GM23338 (cell line): ENCODE measurements around the gene SRMS. TPM values are rescaled to one million over a fixed set of nuclear protein-coding genes. Genes with fewer than 3 reads are reported as not detected.

ENCODE experiments used
- ATAC-seq: fragments of 200-7000 bp; cut with Tn5 transposase; 3 replicates; pipeline ENCODE4 v1.9.1; 2020
- DNase-seq: peaks from one replicate; pipeline ENCODE4 v3.0.0-alpha.2; 2015; ENCODE audit warnings: low spot score
- H2AFZ ChIP-seq: fragments of 200-600 bp; sonication (generic); 2 replicates; pipeline ENCODE4 v1.8.0; 2016; ENCODE audit warnings: antibody characterized with exemption, mild to moderate bottlenecking, moderate library complexity
- H3F3A ChIP-seq: fragments of 200-600 bp; sonication (generic); replicated peaks from 2 replicates; pipeline ENCODE4 v1.8.0; 2017; ENCODE audit warnings: antibody characterized with exemption, mixed run types, low read depth
- H3K27ac ChIP-seq: fragments of 200-600 bp; sonication (generic); 2 replicates; pipeline ENCODE4 v1.6.1; 2016; ENCODE audit warnings: low read depth
- H3K27me3 ChIP-seq: fragments of 200-600 bp; sonication (generic); 2 replicates; pipeline ENCODE4 v1.8.0; 2016; ENCODE audit warnings: mild to moderate bottlenecking, mixed run types, moderate library complexity; ENCODE audit not compliant: insufficient read depth
- H3K36me3 ChIP-seq: fragments of 200-600 bp; sonication (generic); 2 replicates; pipeline ENCODE4 v1.8.0; 2016; ENCODE audit warnings: mild to moderate bottlenecking; ENCODE audit not compliant: insufficient read depth
- H3K4me1 ChIP-seq: fragments of 200-600 bp; sonication (generic); 2 replicates; pipeline ENCODE4 v1.8.0; 2016; ENCODE audit warnings: mild to moderate bottlenecking, moderate library complexity; ENCODE audit not compliant: insufficient read depth
- H3K4me2 ChIP-seq: fragments of 200-600 bp; sonication (generic); 2 replicates; pipeline ENCODE4 v1.7.1; 2017; ENCODE audit warnings: mixed run types
- H3K4me3 ChIP-seq: fragments of 200-600 bp; sonication (generic); 2 replicates; pipeline ENCODE4 v1.6.1; 2016; ENCODE audit warnings: mixed run types
- H3K79me2 ChIP-seq: fragments of 200-600 bp; sonication (generic); replicated peaks from 2 replicates; pipeline ENCODE4 v1.8.0; 2017; ENCODE audit warnings: mild to moderate bottlenecking; ENCODE audit not compliant: insufficient read depth
- H3K9me2 ChIP-seq: fragments of 200-600 bp; sonication (generic); 2 replicates; pipeline ENCODE4 v1.8.0; 2017; ENCODE audit not compliant: insufficient read depth
- H4K20me1 ChIP-seq: fragments of 200-600 bp; sonication (generic); replicated peaks from 2 replicates; pipeline ENCODE4 v1.8.0; 2017; ENCODE audit warnings: mild to moderate bottlenecking; ENCODE audit not compliant: insufficient read depth
- H3K27ac Mint-ChIP-seq: 2 replicates; pipeline ENCODE4 v1.8.0; 2020; ENCODE audit warnings: inconsistent platforms, mild to moderate bottlenecking, moderate library complexity, mixed read lengths
- H3K27me3 Mint-ChIP-seq: 3 replicates; pipeline ENCODE4 v1.8.0; 2022; ENCODE audit warnings: low read depth, mild to moderate bottlenecking, moderate library complexity, mixed read lengths, inconsistent platforms; ENCODE audit not compliant: insufficient read depth, poor library complexity
- H3K36me3 Mint-ChIP-seq: 3 replicates; pipeline ENCODE4 v1.8.0; 2021; ENCODE audit warnings: low read depth, mild to moderate bottlenecking, inconsistent platforms, moderate library complexity, mixed read lengths
- H3K4me1 Mint-ChIP-seq: 3 replicates; pipeline ENCODE4 v1.8.0; 2020; ENCODE audit warnings: mild to moderate bottlenecking, inconsistent platforms, mixed read lengths
- H3K4me3 Mint-ChIP-seq: 3 replicates; pipeline ENCODE4 v1.8.0; 2021; ENCODE audit warnings: moderate library complexity, mild to moderate bottlenecking, inconsistent platforms, mixed read lengths
- H3K9me3 Mint-ChIP-seq: 3 replicates; pipeline ENCODE4 v1.8.0; 2020; ENCODE audit warnings: moderate library complexity, mild to moderate bottlenecking, inconsistent platforms, mixed read lengths
- CREB1 ChIP-seq: fragments of 250-450 bp; sonication (Bioruptor Pico); IDR thresholded peaks from 2 replicates; pipeline ENCODE4 v1.5.0; 2020; ENCODE audit warnings: low read depth, mild to moderate bottlenecking, moderate library complexity
- JUNB ChIP-seq: IDR thresholded peaks from one replicate; pipeline ENCODE4 v1.6.1; 2016; ENCODE audit warnings: antibody characterized with exemption; ENCODE audit not compliant: unreplicated experiment
- STAT1 ChIP-seq: IDR thresholded peaks from one replicate; pipeline ENCODE4 v1.6.1; 2016; ENCODE audit warnings: antibody characterized with exemption; ENCODE audit not compliant: unreplicated experiment
- ZNF114 ChIP-seq: fragments of 250-450 bp; sonication (Bioruptor Pico); IDR thresholded peaks from 2 replicates; pipeline ENCODE4 v1.5.0; 2020; ENCODE audit warnings: mild to moderate bottlenecking, moderate library complexity
- ZNF331 ChIP-seq: fragments of 250-450 bp; sonication (Bioruptor Pico); IDR thresholded peaks from 2 replicates; pipeline ENCODE4 v1.5.0; 2020; ENCODE audit warnings: low read depth, mild to moderate bottlenecking, moderate library complexity
- polyA plus RNA-seq: library from polyadenylated mRNA; unstranded; fragments of >200 nt; fragmentation: Nextera tagmentation; extraction: Ambion mirVana; gene quantifications from 2 replicates; pipeline ENCODE4 v1.2.1, GENCODE V29; 2016
- total RNA-seq: library from RNA; depleted of rRNA; stranded (reverse); fragments of >200 nt; shearing (Covaris generic); gene quantifications from 2 replicates; pipeline ENCODE4 v1.2.3, GENCODE V29; 2014
- TF ChIP-seq, protein P1 (sequence below), 2 experiments: fragments of 200-600 bp in 1 of 2; sonication (generic) in 1 of 2; conservative IDR thresholded peaks; 2 replicates each; pipeline versions ENCODE4 v1.5.1 to v1.6.1; 2016 to 2017; ENCODE audit warnings: antibody characterized with exemption in 2 of 2, low read depth in 2 of 2, mild to moderate bottlenecking in 2 of 2, moderate library complexity in 1 of 2
- TF ChIP-seq, protein P2 (sequence below): IDR thresholded peaks from one replicate; pipeline ENCODE4 v1.6.1; 2018; ENCODE audit warnings: antibody characterized with exemption; ENCODE audit not compliant: unreplicated experiment
- TF ChIP-seq, protein P3 (sequence below): IDR thresholded peaks from 2 replicates; pipeline ENCODE4 v1.6.1; 2016; ENCODE audit warnings: antibody characterized with exemption

Gene SRMS
- total and polyA plus RNA-seq, 2 experiments from 2014 or later: 0.23 to 0.59 TPM

DNA sequence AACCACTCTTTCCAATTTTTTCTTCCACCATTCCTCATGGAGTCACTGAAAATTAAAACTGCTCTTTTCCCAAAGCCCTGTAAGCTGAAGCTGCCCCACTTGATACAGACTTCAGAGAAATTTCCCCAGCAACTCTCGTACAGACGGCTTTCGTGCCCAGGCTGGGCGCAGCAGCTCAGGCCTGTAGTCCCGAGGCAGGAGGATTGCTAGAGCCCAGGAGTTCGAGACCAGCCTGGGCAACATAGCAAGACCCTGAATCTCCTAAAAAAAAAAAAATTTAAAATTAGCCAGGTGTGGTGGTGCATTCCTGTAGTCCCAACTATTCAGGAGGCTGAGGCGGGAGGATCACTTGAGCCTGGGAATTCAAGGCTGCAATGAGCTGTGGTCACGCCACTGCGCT lies 20.4 kb downstream of the SRMS start:
- Histone ChIP-seq H3F3A (peaks cover 14% of the 10 kb centered on the region; the same call in 1 of the 2 replicates), H4K20me1 (peaks cover 2% of the 10 kb centered on the region; the same call in 1 of the 2 replicates), H3K4me1 (0 out of 2 replicates have a peak, but pooled peaks cover under 1% of the 10 kb centered on the region), H3K9me2 (no peaks in the 10 kb centered on the region), H3K27ac (no peak overlapping the region), H3K36me3 (no peaks in the 10 kb centered on the region), H3K4me3 (no peak overlapping the region), H2AFZ (no peak overlapping the region), H3K4me2 (no peak overlapping the region), H3K79me2 (no peaks in the 10 kb centered on the region), H3K27me3 (no peaks in the 10 kb centered on the region)
- peaks cover 18% of the 10 kb centered on the region for H3K27me3 Mint-ChIP-seq
- no peak overlapping the region for H3K4me3 Mint-ChIP-seq
- TF ChIP-seq, protein P1, sequence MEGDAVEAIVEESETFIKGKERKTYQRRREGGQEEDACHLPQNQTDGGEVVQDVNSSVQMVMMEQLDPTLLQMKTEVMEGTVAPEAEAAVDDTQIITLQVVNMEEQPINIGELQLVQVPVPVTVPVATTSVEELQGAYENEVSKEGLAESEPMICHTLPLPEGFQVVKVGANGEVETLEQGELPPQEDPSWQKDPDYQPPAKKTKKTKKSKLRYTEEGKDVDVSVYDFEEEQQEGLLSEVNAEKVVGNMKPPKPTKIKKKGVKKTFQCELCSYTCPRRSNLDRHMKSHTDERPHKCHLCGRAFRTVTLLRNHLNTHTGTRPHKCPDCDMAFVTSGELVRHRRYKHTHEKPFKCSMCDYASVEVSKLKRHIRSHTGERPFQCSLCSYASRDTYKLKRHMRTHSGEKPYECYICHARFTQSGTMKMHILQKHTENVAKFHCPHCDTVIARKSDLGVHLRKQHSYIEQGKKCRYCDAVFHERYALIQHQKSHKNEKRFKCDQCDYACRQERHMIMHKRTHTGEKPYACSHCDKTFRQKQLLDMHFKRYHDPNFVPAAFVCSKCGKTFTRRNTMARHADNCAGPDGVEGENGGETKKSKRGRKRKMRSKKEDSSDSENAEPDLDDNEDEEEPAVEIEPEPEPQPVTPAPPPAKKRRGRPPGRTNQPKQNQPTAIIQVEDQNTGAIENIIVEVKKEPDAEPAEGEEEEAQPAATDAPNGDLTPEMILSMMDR (conservative IDR thresholded peaks at IDR 0.05; ENCODE audit: low read depth in 2 of 2): no peak
- ATAC-seq: no peak
- peaks cover 30% of the 10 kb centered on the region for H3K36me3 Mint-ChIP-seq
- no peak overlapping the region for H3K27ac Mint-ChIP-seq
- H3K9me3 Mint-ChIP-seq: peaks cover 25% of the 10 kb centered on the region
- no peaks in the 10 kb centered on the region for H3K4me1 Mint-ChIP-seq
- DNase-seq: no peak

DNA sequence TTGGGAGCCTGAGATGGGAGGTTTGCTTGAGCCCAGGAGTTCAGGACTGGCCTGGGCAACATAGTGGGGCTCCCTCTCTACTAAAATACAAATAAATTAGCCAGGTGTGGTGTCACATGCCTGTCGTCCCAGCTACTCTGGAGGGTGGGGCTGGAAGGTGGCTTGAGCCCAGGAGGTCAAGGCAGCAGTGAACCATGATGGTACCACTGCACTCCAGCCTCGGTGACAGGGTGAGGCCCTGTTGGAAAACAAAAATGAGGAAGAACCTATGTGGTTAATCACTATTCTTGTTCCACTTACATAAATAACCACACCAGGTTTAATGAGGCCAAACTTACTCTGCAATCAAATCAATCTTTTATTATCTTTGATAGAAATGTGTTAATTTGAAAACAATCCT lies 21.6 kb downstream of the SRMS start:
- H3K4me3 ChIP-seq: no peak overlapping the region
- peaks cover 4% of the 10 kb centered on the region; the same call in 1 of the 2 replicates for H3K79me2 ChIP-seq
- Mint-ChIP-seq H3K27ac (no peak overlapping the region), H3K36me3 (peaks cover 38% of the 10 kb centered on the region), H3K4me1 (no peaks in the 10 kb centered on the region), H3K9me3 (peaks cover 25% of the 10 kb centered on the region), H3K27me3 (peaks cover 20% of the 10 kb centered on the region), H3K4me3 (no peak overlapping the region)
- TF ChIP-seq ZNF331 (CRISPR knock-in tag): no peak
- no peak for TF ChIP-seq JUNB
- TF ChIP-seq, protein P2, sequence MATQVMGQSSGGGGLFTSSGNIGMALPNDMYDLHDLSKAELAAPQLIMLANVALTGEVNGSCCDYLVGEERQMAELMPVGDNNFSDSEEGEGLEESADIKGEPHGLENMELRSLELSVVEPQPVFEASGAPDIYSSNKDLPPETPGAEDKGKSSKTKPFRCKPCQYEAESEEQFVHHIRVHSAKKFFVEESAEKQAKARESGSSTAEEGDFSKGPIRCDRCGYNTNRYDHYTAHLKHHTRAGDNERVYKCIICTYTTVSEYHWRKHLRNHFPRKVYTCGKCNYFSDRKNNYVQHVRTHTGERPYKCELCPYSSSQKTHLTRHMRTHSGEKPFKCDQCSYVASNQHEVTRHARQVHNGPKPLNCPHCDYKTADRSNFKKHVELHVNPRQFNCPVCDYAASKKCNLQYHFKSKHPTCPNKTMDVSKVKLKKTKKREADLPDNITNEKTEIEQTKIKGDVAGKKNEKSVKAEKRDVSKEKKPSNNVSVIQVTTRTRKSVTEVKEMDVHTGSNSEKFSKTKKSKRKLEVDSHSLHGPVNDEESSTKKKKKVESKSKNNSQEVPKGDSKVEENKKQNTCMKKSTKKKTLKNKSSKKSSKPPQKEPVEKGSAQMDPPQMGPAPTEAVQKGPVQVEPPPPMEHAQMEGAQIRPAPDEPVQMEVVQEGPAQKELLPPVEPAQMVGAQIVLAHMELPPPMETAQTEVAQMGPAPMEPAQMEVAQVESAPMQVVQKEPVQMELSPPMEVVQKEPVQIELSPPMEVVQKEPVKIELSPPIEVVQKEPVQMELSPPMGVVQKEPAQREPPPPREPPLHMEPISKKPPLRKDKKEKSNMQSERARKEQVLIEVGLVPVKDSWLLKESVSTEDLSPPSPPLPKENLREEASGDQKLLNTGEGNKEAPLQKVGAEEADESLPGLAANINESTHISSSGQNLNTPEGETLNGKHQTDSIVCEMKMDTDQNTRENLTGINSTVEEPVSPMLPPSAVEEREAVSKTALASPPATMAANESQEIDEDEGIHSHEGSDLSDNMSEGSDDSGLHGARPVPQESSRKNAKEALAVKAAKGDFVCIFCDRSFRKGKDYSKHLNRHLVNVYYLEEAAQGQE: no peak
- no peak for TF ChIP-seq ZNF114 (CRISPR knock-in tag)
- no peak for TF ChIP-seq STAT1
- no peak for TF ChIP-seq CREB1 (CRISPR knock-in tag)
- TF ChIP-seq, protein P3, sequence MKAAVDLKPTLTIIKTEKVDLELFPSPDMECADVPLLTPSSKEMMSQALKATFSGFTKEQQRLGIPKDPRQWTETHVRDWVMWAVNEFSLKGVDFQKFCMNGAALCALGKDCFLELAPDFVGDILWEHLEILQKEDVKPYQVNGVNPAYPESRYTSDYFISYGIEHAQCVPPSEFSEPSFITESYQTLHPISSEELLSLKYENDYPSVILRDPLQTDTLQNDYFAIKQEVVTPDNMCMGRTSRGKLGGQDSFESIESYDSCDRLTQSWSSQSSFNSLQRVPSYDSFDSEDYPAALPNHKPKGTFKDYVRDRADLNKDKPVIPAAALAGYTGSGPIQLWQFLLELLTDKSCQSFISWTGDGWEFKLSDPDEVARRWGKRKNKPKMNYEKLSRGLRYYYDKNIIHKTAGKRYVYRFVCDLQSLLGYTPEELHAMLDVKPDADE: no peak
- DNase-seq (no peak), ATAC-seq (no peak)
- 0 out of 2 replicates have a peak, but pooled peaks cover 9% of the 10 kb centered on the region for H3F3A ChIP-seq
- no peaks in the 10 kb centered on the region for H3K9me2 ChIP-seq
- no peak overlapping the region for H3K27ac ChIP-seq
- no peaks in the 10 kb centered on the region for H3K27me3 ChIP-seq
- no peak overlapping the region for H2AFZ ChIP-seq
- 0 out of 2 replicates have a peak, but pooled peaks cover 4% of the 10 kb centered on the region for H3K4me1 ChIP-seq
- H4K20me1 ChIP-seq: peaks cover 2% of the 10 kb centered on the region; the same call in 1 of the 2 replicates
- no peak overlapping the region for H3K4me2 ChIP-seq
- H3K36me3 ChIP-seq: no peaks in the 10 kb centered on the region
